ENCODE results near the gene SLC7A14.

SLC7A14 gene

DNA sequence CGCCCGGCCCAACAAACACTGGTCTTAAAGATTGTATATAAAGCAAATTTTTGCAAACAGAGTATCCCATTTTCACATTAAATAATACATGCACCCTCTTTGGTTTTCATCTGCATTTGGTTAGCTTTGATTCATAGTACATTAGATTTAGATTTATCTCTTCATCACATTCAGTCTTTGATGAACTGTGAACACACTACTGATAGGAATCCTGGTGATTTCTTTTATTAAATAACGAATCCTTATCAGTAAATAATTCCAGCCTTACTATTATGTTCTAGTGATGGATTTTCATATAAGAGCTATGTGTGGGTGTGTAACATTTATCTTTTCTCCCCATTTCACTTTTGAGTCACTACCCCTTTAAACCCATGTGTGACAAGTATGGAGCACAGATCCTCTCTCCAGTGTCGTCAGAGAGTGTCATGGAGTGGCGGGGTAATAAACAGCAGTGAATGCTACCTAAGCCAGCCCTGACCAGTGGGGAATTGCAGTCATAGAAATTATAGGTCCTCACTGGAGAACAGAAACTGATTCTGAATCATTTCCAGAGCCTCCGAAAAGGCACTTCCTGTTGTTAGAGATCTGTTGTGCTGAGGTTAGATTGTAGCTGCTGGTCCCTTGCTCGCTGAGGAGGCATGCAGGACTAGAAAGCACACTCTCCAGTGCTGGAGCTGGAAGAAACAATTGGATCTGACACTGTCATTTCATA lies 22.0 kb downstream of the SLC7A14 start:
- peaks cover 2% of the 10 kb centered on the region for H3K4me1 ChIP-seq (ENCODE audit: control insufficient read depth, insufficient read depth, low read length, poor library complexity, severe bottlenecking)
- H3K4me3 ChIP-seq (ENCODE audit: extremely low read depth, insufficient read depth, low read length, poor library complexity, severe bottlenecking) = no peak overlapping the region
- H3K9me3 ChIP-seq (ENCODE audit: control insufficient read depth, low read length) = no peaks in the 10 kb centered on the region
- WGBS, 2 experiments (ENCODE audit: insufficient coverage in 2 of 2) = 51 to 73% methylated on average over 2 to 3 of the region's 7 CpGs
- no peaks in the 10 kb centered on the region for H3K36me3 ChIP-seq (ENCODE audit: control insufficient read depth, insufficient read depth, low read length)
- H3K27ac ChIP-seq (ENCODE audit: low read depth, low read length, severe bottlenecking) = peak overlapping the region; percentile 38

DNA sequence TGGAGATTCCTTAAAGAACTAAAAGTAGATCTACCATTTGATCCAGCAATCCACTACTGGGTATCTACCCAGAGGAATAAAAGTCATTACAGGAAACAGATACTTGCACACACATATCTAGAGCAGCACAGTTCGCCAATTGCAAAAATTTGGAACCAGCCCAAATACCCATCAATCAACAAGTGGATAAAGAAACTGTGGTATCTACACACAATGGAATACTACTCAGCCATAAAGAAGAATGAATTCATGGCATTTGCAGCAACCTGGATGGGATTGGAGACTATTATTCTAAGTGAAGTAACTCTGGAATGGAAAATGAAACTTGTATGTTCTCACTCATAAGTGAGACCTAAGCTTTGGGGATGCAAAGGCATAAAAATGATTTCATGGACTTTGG lies 23.8 kb downstream of the SLC7A14 start:
- Histone ChIP-seq H3K36me3 (ENCODE audit: control insufficient read depth, insufficient read depth, low read length) (no peaks in the 10 kb centered on the region), H3K27ac (ENCODE audit: low read depth, low read length, severe bottlenecking) (no peak overlapping the region), H3K9me3 (ENCODE audit: control insufficient read depth, low read length) (no peaks in the 10 kb centered on the region), H3K4me1 (ENCODE audit: control insufficient read depth, insufficient read depth, low read length, poor library complexity, severe bottlenecking) (peaks cover 2% of the 10 kb centered on the region), H3K4me3 (ENCODE audit: extremely low read depth, insufficient read depth, low read length, poor library complexity, severe bottlenecking) (no peak overlapping the region)
- no CpG with 5 or more reads among the region's 1 CpG for WGBS, 2 experiments (ENCODE audit: insufficient coverage in 2 of 2)

- 96 to 100% methylated on average over 1 to 5 of the region's 5 CpGs for WGBS, 2 experiments (ENCODE audit: insufficient coverage in 2 of 2)
- Histone ChIP-seq H3K4me3 (ENCODE audit: extremely low read depth, insufficient read depth, low read length, poor library complexity, severe bottlenecking) (no peak overlapping the region), H3K27ac (ENCODE audit: low read depth, low read length, severe bottlenecking) (no peak overlapping the region), H3K36me3 (ENCODE audit: control insufficient read depth, insufficient read depth, low read length) (no peaks in the 10 kb centered on the region), H3K4me1 (ENCODE audit: control insufficient read depth, insufficient read depth, low read length, poor library complexity, severe bottlenecking) (peaks cover 2% of the 10 kb centered on the region), H3K9me3 (ENCODE audit: control insufficient read depth, low read length) (no peaks in the 10 kb centered on the region)
Measured at GRCh38 chr3:170560717-170561382, 25.0 kb downstream of the SLC7A14 start.

DNA sequence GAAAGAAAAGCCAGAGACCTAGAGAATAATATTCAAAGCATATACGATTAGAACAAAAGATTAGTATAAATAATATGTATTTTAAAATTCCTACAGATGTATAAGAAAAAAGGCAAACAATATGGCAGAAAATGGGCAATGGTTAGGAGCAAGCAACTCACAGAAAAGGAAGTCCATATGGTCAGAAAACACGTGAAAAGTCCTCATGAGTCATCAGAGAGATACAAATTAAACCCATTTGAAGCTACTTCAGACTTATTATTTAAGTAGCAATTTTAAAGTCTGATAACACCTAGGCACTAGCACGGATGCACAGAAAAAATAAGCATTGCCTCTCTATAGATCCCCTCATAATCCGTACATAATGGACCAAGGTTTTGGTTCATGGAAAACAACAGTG lies 25.6 kb downstream of the SLC7A14 start:
- Histone ChIP-seq H3K4me1 (ENCODE audit: control insufficient read depth, insufficient read depth, low read length, poor library complexity, severe bottlenecking) (peaks cover 2% of the 10 kb centered on the region), H3K4me3 (ENCODE audit: extremely low read depth, insufficient read depth, low read length, poor library complexity, severe bottlenecking) (no peak overlapping the region), H3K36me3 (ENCODE audit: control insufficient read depth, insufficient read depth, low read length) (no peaks in the 10 kb centered on the region), H3K27ac (ENCODE audit: low read depth, low read length, severe bottlenecking) (no peak overlapping the region), H3K9me3 (ENCODE audit: control insufficient read depth, low read length) (no peaks in the 10 kb centered on the region)
- WGBS, 2 experiments (ENCODE audit: insufficient coverage in 2 of 2) = 83 to 90% methylated on average over 1 to 3 of the region's 4 CpGs

DNA sequence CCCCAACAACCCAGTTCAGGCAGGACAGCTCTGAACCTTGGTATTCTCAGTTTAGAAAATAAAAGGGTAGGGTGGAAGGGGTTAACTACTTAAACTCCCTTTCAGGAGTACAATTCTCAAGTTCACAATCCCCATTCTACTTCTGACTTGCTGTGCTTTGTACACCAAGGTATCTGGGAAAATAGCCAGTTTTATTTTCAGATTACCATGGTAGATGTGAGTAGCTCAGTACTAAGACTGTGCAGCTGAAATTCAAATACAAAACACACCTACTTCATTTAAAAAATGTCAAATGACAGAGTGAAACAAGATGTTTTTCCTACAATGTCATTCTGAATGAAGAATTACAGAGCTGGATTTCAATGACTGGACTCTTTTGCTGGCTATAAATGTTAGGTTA lies 27.4 kb downstream of the SLC7A14 start:
- Histone ChIP-seq H3K4me1 (ENCODE audit: control insufficient read depth, insufficient read depth, low read length, poor library complexity, severe bottlenecking) (no peaks in the 10 kb centered on the region), H3K27ac (ENCODE audit: low read depth, low read length, severe bottlenecking) (no peak overlapping the region), H3K36me3 (ENCODE audit: control insufficient read depth, insufficient read depth, low read length) (no peaks in the 10 kb centered on the region), H3K9me3 (ENCODE audit: control insufficient read depth, low read length) (no peaks in the 10 kb centered on the region), H3K4me3 (ENCODE audit: extremely low read depth, insufficient read depth, low read length, poor library complexity, severe bottlenecking) (no peak overlapping the region)

DNA sequence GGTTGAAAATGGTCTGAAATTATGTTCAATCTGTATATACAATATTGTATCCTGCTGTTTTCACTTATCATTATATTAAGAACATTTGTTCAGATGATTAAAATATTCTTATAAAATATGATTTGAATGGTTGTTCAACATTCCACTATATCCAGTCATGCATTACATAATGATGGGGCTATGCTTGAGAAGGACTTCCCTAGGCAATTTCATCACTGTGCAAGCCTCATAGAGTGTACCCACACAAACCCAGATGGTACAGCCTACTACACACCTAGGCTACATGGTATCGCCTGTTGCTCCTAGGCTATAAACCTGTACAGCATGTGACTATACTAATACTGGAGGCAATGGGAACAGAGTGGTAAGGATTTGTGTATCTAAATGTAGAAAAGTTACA lies 30.5 kb downstream of the SLC7A14 start:
- H3K4me3 ChIP-seq (ENCODE audit: extremely low read depth, insufficient read depth, low read length, poor library complexity, severe bottlenecking) = no peak overlapping the region
- no CpG with 5 or more reads among the region's 1 CpG for WGBS, 2 experiments (ENCODE audit: insufficient coverage in 2 of 2)
- no peak overlapping the region for H3K27ac ChIP-seq (ENCODE audit: low read depth, low read length, severe bottlenecking)
- H3K36me3 ChIP-seq (ENCODE audit: control insufficient read depth, insufficient read depth, low read length) = no peaks in the 10 kb centered on the region
- no peaks in the 10 kb centered on the region for H3K9me3 ChIP-seq (ENCODE audit: control insufficient read depth, low read length)
- no peaks in the 10 kb centered on the region for H3K4me1 ChIP-seq (ENCODE audit: control insufficient read depth, insufficient read depth, low read length, poor library complexity, severe bottlenecking)

GRCh38 chr3:170553788-170554757 lies 31.8 kb downstream of the SLC7A14 start:
- Histone ChIP-seq H3K27ac (ENCODE audit: low read depth, low read length, severe bottlenecking) (no peak overlapping the region), H3K4me1 (ENCODE audit: control insufficient read depth, insufficient read depth, low read length, poor library complexity, severe bottlenecking) (no peaks in the 10 kb centered on the region), H3K4me3 (ENCODE audit: extremely low read depth, insufficient read depth, low read length, poor library complexity, severe bottlenecking) (no peak overlapping the region), H3K36me3 (ENCODE audit: control insufficient read depth, insufficient read depth, low read length) (no peaks in the 10 kb centered on the region), H3K9me3 (ENCODE audit: control insufficient read depth, low read length) (no peaks in the 10 kb centered on the region)
- 86 to 100% methylated on average over 1 of the region's 4 CpGs for WGBS, 2 experiments (ENCODE audit: insufficient coverage in 2 of 2)

GRCh38 chr3:170551252-170551651 lies 34.6 kb downstream of the SLC7A14 start:
- no peaks in the 10 kb centered on the region for H3K4me1 ChIP-seq (ENCODE audit: control insufficient read depth, insufficient read depth, low read length, poor library complexity, severe bottlenecking)
- no peak overlapping the region for H3K4me3 ChIP-seq (ENCODE audit: extremely low read depth, insufficient read depth, low read length, poor library complexity, severe bottlenecking)
- 88 to 100% methylated on average over 2 of the region's 2 CpGs for WGBS, 2 experiments (ENCODE audit: insufficient coverage in 2 of 2)

GRCh38 chr3:170542704-170543103 lies 43.2 kb downstream of the SLC7A14 start:
- WGBS, 2 experiments (ENCODE audit: insufficient coverage in 2 of 2) = 81 to 100% methylated on average over 1 to 2 of the region's 3 CpGs
- no peaks in the 10 kb centered on the region for H3K9me3 ChIP-seq (ENCODE audit: control insufficient read depth, low read length)
- H3K36me3 ChIP-seq (ENCODE audit: control insufficient read depth, insufficient read depth, low read length) = no peaks in the 10 kb centered on the region
- no peaks in the 10 kb centered on the region for H3K4me1 ChIP-seq (ENCODE audit: control insufficient read depth, insufficient read depth, low read length, poor library complexity, severe bottlenecking)
- H3K4me3 ChIP-seq (ENCODE audit: extremely low read depth, insufficient read depth, low read length, poor library complexity, severe bottlenecking) = no peak overlapping the region
- H3K27ac ChIP-seq (ENCODE audit: low read depth, low read length, severe bottlenecking) = no peak overlapping the region

More at GRCh38 chr3:170551252-170551651, 34.6 kb downstream of the SLC7A14 start:
- H3K9me3 ChIP-seq (ENCODE audit: control insufficient read depth, low read length) = no peaks in the 10 kb centered on the region
- H3K36me3 ChIP-seq (ENCODE audit: control insufficient read depth, insufficient read depth, low read length) = no peaks in the 10 kb centered on the region
- no peak overlapping the region for H3K27ac ChIP-seq (ENCODE audit: low read depth, low read length, severe bottlenecking)

GRCh38 chr3:170539897-170540296 lies 46.0 kb downstream of the SLC7A14 start:
- H3K36me3 ChIP-seq (ENCODE audit: control insufficient read depth, insufficient read depth, low read length) = no peaks in the 10 kb centered on the region
- H3K4me3 ChIP-seq (ENCODE audit: extremely low read depth, insufficient read depth, low read length, poor library complexity, severe bottlenecking) = no peak overlapping the region
- no peaks in the 10 kb centered on the region for H3K9me3 ChIP-seq (ENCODE audit: control insufficient read depth, low read length)
- H3K27ac ChIP-seq (ENCODE audit: low read depth, low read length, severe bottlenecking) = no peak overlapping the region
- H3K4me1 ChIP-seq (ENCODE audit: control insufficient read depth, insufficient read depth, low read length, poor library complexity, severe bottlenecking) = no peaks in the 10 kb centered on the region
- 88 to 100% methylated on average over 2 of the region's 3 CpGs for WGBS, 2 experiments (ENCODE audit: insufficient coverage in 2 of 2)
